Glutamatergic neuron (in vitro differentiated cells): Measurements from ENCODE around the gene ALKBH3. TPM values are rescaled to one million over a fixed set of nuclear protein-coding genes. Genes with fewer than 3 reads are reported as not detected.

ENCODE experiments used
- DNase-seq: peaks from one replicate; pipeline ENCODE4 v3.0.0; 2022
- H3K27ac Mint-ChIP-seq: one replicate; pipeline ENCODE4 v1.8.0; 2020; ENCODE audit warnings: mild to moderate bottlenecking, mixed read lengths, inconsistent platforms; ENCODE audit not compliant: unreplicated experiment
- H3K27me3 Mint-ChIP-seq: one replicate; pipeline ENCODE4 v1.8.0; 2020; ENCODE audit warnings: mild to moderate bottlenecking, moderate library complexity, mixed read lengths, inconsistent platforms; ENCODE audit not compliant: unreplicated experiment
- H3K36me3 Mint-ChIP-seq: one replicate; pipeline ENCODE4 v1.8.0; 2020; ENCODE audit warnings: mild to moderate bottlenecking, mixed read lengths, inconsistent platforms; ENCODE audit not compliant: unreplicated experiment
- H3K4me1 Mint-ChIP-seq: one replicate; pipeline ENCODE4 v1.8.0; 2020; ENCODE audit warnings: mild to moderate bottlenecking, low read depth, mixed read lengths, inconsistent platforms; ENCODE audit not compliant: unreplicated experiment
- H3K4me3 Mint-ChIP-seq: one replicate; pipeline ENCODE4 v1.8.0; 2020; ENCODE audit warnings: mild to moderate bottlenecking, mixed read lengths, inconsistent platforms; ENCODE audit not compliant: unreplicated experiment
- H3K9me3 Mint-ChIP-seq: one replicate; pipeline ENCODE4 v1.8.0; 2020; ENCODE audit warnings: mild to moderate bottlenecking, moderate library complexity, mixed read lengths, inconsistent platforms; ENCODE audit not compliant: unreplicated experiment
- CTCF ChIP-seq: fragments of 200-600 bp; sonication (generic); IDR thresholded peaks from one replicate; pipeline ENCODE4 v1.5.0; 2021; ENCODE audit not compliant: partially characterized antibody, unreplicated experiment
- total RNA-seq: library from RNA; stranded (reverse); fragmentation: NEBNext Ultra II Directional; extraction: Animal tissue kit (Norgen Biotek cat#: 25700); gene quantifications from one replicate; pipeline ENCODE4 v1.2.1, GENCODE V29; 2021; ENCODE audit not compliant: unreplicated experiment

The ALKBH3 gene
- total RNA-seq, 1 donor from 2014 or later: 30.4 TPM

DNA sequence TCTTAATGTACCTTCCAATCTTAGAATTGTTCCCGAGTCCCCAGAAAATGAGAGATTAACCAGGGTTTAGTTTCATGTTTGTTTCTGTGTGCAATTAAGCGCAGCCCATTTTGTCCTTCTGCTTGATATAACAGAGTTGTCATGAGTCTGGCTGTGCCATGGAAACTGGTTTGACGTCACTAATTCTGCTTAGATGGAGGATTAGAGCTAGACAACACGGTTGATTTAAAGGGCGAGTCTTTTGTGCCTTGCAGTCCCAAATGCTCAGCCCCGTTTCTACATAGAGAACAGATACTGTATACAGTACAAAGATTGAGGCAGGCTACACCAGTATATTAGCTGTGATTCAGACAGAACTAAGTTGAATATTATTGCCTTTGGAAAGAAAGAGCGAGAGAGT lies 45.5 kb upstream of the ALKBH3 start:
- DNase-seq: no peak
- H3K36me3 Mint-ChIP-seq: no peaks in the 10 kb centered on the region
- H3K4me1 Mint-ChIP-seq: peaks cover 7% of the 10 kb centered on the region
- H3K9me3 Mint-ChIP-seq: no peaks in the 10 kb centered on the region
- no peak overlapping the region for H3K27ac Mint-ChIP-seq
- no peak overlapping the region for H3K4me3 Mint-ChIP-seq
- no peaks in the 10 kb centered on the region for H3K27me3 Mint-ChIP-seq
- TF ChIP-seq CTCF: no peak

GRCh38 chr11:43837879-43838278 lies 42.8 kb upstream of the ALKBH3 start:
- Mint-ChIP-seq H3K27ac (no peak overlapping the region), H3K27me3 (no peaks in the 10 kb centered on the region), H3K4me1 (peaks cover 11% of the 10 kb centered on the region), H3K9me3 (no peaks in the 10 kb centered on the region), H3K36me3 (no peaks in the 10 kb centered on the region), H3K4me3 (no peak overlapping the region)
- no peak for TF ChIP-seq CTCF
- no peak for DNase-seq

DNA sequence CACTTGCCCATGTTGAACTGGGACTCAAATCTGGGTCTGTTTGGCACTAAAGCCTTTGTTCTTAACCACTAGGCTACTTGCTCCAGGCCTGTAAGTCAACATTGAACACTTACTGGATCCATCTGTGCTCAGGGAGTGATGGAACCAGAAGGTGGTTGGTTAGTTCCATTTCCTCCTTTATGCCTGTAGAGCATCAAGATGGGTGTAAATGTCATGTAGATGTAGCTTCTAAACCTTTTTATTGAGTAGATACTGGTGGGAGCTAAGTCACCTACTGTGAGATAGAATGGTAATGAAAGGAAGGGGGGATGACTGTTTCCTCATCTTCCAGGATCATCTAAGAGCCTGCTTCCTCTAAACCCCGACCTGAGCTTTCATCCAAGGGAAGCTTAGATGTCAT lies 38.6 kb upstream of the ALKBH3 start:
- DNase-seq: no peak
- Mint-ChIP-seq H3K27ac (no peak overlapping the region), H3K4me3 (no peak overlapping the region), H3K9me3 (no peaks in the 10 kb centered on the region), H3K4me1 (peaks cover 9% of the 10 kb centered on the region), H3K27me3 (no peaks in the 10 kb centered on the region), H3K36me3 (no peaks in the 10 kb centered on the region)
- no peak for TF ChIP-seq CTCF

DNA sequence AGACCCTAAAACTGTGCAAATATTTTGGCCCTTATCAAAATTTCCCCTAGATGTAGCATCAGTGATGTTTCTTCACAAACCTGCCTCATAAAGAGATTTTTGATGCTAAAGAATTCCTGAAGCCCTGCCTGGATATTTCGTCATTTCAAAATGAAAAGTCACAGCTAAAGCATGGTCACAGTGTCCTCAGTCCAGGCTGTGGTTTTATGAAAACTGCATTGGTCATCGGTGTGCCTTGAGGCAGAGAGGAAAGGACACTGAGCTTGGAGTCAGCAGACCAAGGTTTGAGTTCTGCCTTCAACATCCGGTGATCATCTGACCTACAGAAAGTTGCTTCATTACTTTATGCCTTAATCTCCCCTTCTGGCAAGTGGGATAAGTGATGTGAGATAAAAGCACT lies 34.8 kb upstream of the ALKBH3 start:
- H3K36me3 Mint-ChIP-seq: no peaks in the 10 kb centered on the region
- H3K4me3 Mint-ChIP-seq: no peak overlapping the region
- DNase-seq: no peak
- H3K27ac Mint-ChIP-seq: no peak overlapping the region
- peaks cover 9% of the 10 kb centered on the region for H3K4me1 Mint-ChIP-seq
- no peak for TF ChIP-seq CTCF
- no peaks in the 10 kb centered on the region for H3K27me3 Mint-ChIP-seq
- peaks cover 3% of the 10 kb centered on the region for H3K9me3 Mint-ChIP-seq

- H3K4me3 Mint-ChIP-seq: no peak overlapping the region
- H3K27me3 Mint-ChIP-seq: no peaks in the 10 kb centered on the region
- no peak overlapping the region for H3K27ac Mint-ChIP-seq
- peak; percentile 64 for DNase-seq
- peak; percentile 84 for TF ChIP-seq CTCF
- H3K4me1 Mint-ChIP-seq: no peaks in the 10 kb centered on the region
- H3K36me3 Mint-ChIP-seq: no peaks in the 10 kb centered on the region
- H3K9me3 Mint-ChIP-seq: peaks cover 3% of the 10 kb centered on the region
Observed at GRCh38 chr11:43852057-43852636, 28.5 kb upstream of the ALKBH3 start.
